ENCODE data around the gene POLA1.

POLA1 gene

GRCh38 chrX:25010784-25011588 lies 317.3 kb downstream of the POLA1 start:
- no peak for DNase-seq (ENCODE audit: low read depth)

GRCh38 chrX:25011589-25012432 lies 318.1 kb downstream of the POLA1 start:
- DNase-seq (ENCODE audit: low read depth) = no peak

GRCh38 chrX:25012433-25012735 lies 318.7 kb downstream of the POLA1 start:
- DNase-seq (ENCODE audit: low read depth) = no peak

- no peak for DNase-seq (ENCODE audit: low read depth)
These were observed 319.3 kb downstream of the POLA1 start for GRCh38 chrX:25012793-25013631.

GRCh38 chrX:25013632-25014365 lies 320.1 kb downstream of the POLA1 start:
- no peak for DNase-seq (ENCODE audit: low read depth)

- DNase-seq (ENCODE audit: low read depth) = no peak
These were observed 320.7 kb downstream of the POLA1 start for GRCh38 chrX:25014366-25014838.

GRCh38 chrX:25015486-25016360 lies 322.0 kb downstream of the POLA1 start, which contains the start of gene ARX:
TSS of gene ARX (minus strand) at chrX:25015965. CDS start at chrX:25015737, 228 bp downstream.
- DNase-seq (ENCODE audit: low read depth) = no peak

- DNase-seq (ENCODE audit: low read depth) = no peak
These were observed 322.6 kb downstream of the POLA1 start for GRCh38 chrX:25016361-25016671.

GRCh38 chrX:25016938-25017598 lies 323.4 kb downstream of the POLA1 start:
- DNase-seq (ENCODE audit: low read depth) = no peak

GRCh38 chrX:25017667-25018247 lies 324.0 kb downstream of the POLA1 start:
- DNase-seq (ENCODE audit: low read depth) = no peak

GRCh38 chrX:25018682-25019081 lies 325.0 kb downstream of the POLA1 start:
- DNase-seq (ENCODE audit: low read depth) = no peak

- DNase-seq (ENCODE audit: low read depth) = no peak
These were observed 326.1 kb downstream of the POLA1 start for GRCh38 chrX:25019707-25020390.

- DNase-seq (ENCODE audit: low read depth) = no peak
These were observed 326.7 kb downstream of the POLA1 start for GRCh38 chrX:25020391-25020904.

GRCh38 chrX:25020905-25021449 lies 327.3 kb downstream of the POLA1 start:
- no peak for DNase-seq (ENCODE audit: low read depth)

GRCh38 chrX:25022499-25023325 lies 329.0 kb downstream of the POLA1 start:
- no peak for DNase-seq (ENCODE audit: low read depth)

GRCh38 chrX:25023908-25024307 lies 330.2 kb downstream of the POLA1 start:
- DNase-seq (ENCODE audit: low read depth) = no peak

GRCh38 chrX:25025615-25026014 lies 331.9 kb downstream of the POLA1 start:
- no peak for DNase-seq (ENCODE audit: low read depth)

GRCh38 chrX:25026576-25026975 lies 332.9 kb downstream of the POLA1 start:
- DNase-seq (ENCODE audit: low read depth) = no peak
